Esophagus squamous epithelium (tissue), 5 donors: ENCODE results near the gene CXCL3. TPM values are rescaled to one million over a fixed set of nuclear protein-coding genes. Genes with fewer than 3 reads are reported as not detected.

Experiments used
- DNase-seq: peaks from one replicate; lab custom pipeline; 2025; lab: John Stamatoyannopoulos, UW
- H3K27ac ChIP-seq, 4 donors: fragments of 200-600 bp; sonication (generic); one replicate each; pipeline ENCODE4 v1.5.1; 2016 to 2019; ENCODE audit warnings: mild to moderate bottlenecking in 1 of 4
- H3K27me3 ChIP-seq, 4 donors: fragments of 200-600 bp; sonication (generic); 1 replicate in 3 of 4; 2 replicates in 1 of 4; pipeline versions ENCODE4 v1.5.1 to v1.6.0; 2017 to 2021; ENCODE audit warnings: antibody characterized with exemption in 1 of 4
- H3K36me3 ChIP-seq, 3 donors: fragments of 200-600 bp; sonication (generic); one replicate each; pipeline ENCODE4 v1.5.1; 2016 to 2019
- H3K4me1 ChIP-seq, 3 donors: fragments of 200-600 bp; sonication (generic); one replicate each; pipeline ENCODE4 v1.5.1; 2017 to 2019
- H3K4me3 ChIP-seq, 4 donors: fragments of 200-600 bp; sonication (generic); 1 replicate in 3 of 4; 2 replicates in 1 of 4; pipeline ENCODE4 v1.5.1; 2016 to 2019; ENCODE audit warnings: mild to moderate bottlenecking in 2 of 4, moderate library complexity in 1 of 4
- H3K9me3 ChIP-seq, 3 donors: fragments of 200-600 bp; sonication (generic); one replicate each; pipeline ENCODE4 v1.5.1; 2016 to 2019
- CTCF ChIP-seq, 6 experiments: fragments of 450-650 bp in 4 of 6; fragments of 200-600 bp in 2 of 6; sonication (generic) in 2 of 6; IDR thresholded peaks; one replicate each; pipeline ENCODE4 v1.5.1; 2016 to 2019; ENCODE audit warnings: antibody characterized with exemption in 6 of 6, mild to moderate bottlenecking in 4 of 6, moderate library complexity in 4 of 6
- POLR2A ChIP-seq, 4 donors: fragments of 450-650 bp; IDR thresholded peaks; one replicate each; pipeline ENCODE4 v1.6.1; 2017; ENCODE audit warnings: antibody characterized with exemption in 4 of 4, mild to moderate bottlenecking in 4 of 4, moderate library complexity in 3 of 4
- WGBS, 2 donors: methylation state at CpG; one replicate each; pipeline ENCODE4 v1.1.5; 2018; 5-methylcytosine and 5-hydroxymethylcytosine counted together
- intact Hi-C: fragments of 100-400 bp; cut with DNase I; formaldehyde crosslinking; loops from one replicate; pipeline ENCODE4 v1.15.0; 2022
- total RNA-seq, 4 donors: library from RNA; depleted of rRNA; stranded (reverse); fragments of >200 nt; gene quantifications; one replicate each; pipeline ENCODE4 v1.1.0, GENCODE V29; 2016
- donor health status: DM: yes; HTN: yes; CAD: no.

Gene CXCL3
- total RNA-seq, 4 donors from 2014 or later, result 3.2 TPM; not detected in 3

GRCh38 chr4:74045772-74046171, 7.3 kb upstream of the CXCL3 start:
- intact Hi-C loops, result no loop called here
- H3K36me3 ChIP-seq, result no peaks in the 10 kb centered on the region
- no peak overlapping the region for H3K4me3 ChIP-seq
- TF ChIP-seq POLR2A (IDR thresholded peaks at IDR 0.05), result no peak
- TF ChIP-seq CTCF (IDR thresholded peaks at IDR 0.05), result no peak
- no peaks in the 10 kb centered on the region for H3K4me1 ChIP-seq
- no peaks in the 10 kb centered on the region for H3K27me3 ChIP-seq
- peaks cover 0 to 8% (median 0%) of the 10 kb centered on the region in 3 donors for H3K9me3 ChIP-seq
- H3K27ac ChIP-seq, result no peak overlapping the region
- no peak for DNase-seq
- WGBS, 2 donors, result 87 to 89% methylated on average over 2 of the region's 2 CpGs

- Histone ChIP-seq H3K4me3 (no peak overlapping the region), H3K9me3 (peaks cover 0 to 8% (median 0%) of the 10 kb centered on the region in 3 donors), H3K36me3 (no peaks in the 10 kb centered on the region), H3K4me1 (no peaks in the 10 kb centered on the region), H3K27ac (no peak overlapping the region), H3K27me3 (no peaks in the 10 kb centered on the region)
- TF ChIP-seq CTCF (IDR thresholded peaks at IDR 0.05) (no peak), POLR2A (IDR thresholded peaks at IDR 0.05) (no peak)
- WGBS, 2 donors, result 55 to 69% methylated on average over 3 of the region's 3 CpGs
- intact Hi-C loops, result no loop called here
- no peak for DNase-seq
Observed at GRCh38 chr4:74045247-74045646, 6.8 kb upstream of the CXCL3 start.

GRCh38 chr4:74044677-74045076, 6.2 kb upstream of the CXCL3 start:
- no peak overlapping the region for H3K4me3 ChIP-seq
- no peak overlapping the region for H3K27ac ChIP-seq
- DNase-seq, result no peak
- H3K36me3 ChIP-seq, result no peaks in the 10 kb centered on the region
- no peaks in the 10 kb centered on the region for H3K27me3 ChIP-seq
- TF ChIP-seq POLR2A (IDR thresholded peaks at IDR 0.05), result no peak
- TF ChIP-seq CTCF (IDR thresholded peaks at IDR 0.05), result no peak
- H3K9me3 ChIP-seq, result peaks cover 0 to 8% (median 0%) of the 10 kb centered on the region in 3 donors
- peaks cover 0 to 1% (median 0%) of the 10 kb centered on the region in 3 donors for H3K4me1 ChIP-seq
- intact Hi-C loops, result no loop called here
- 73 to 83% methylated on average over 3 of the region's 3 CpGs for WGBS, 2 donors

GRCh38 chr4:74042681-74043080, 4.2 kb upstream of the CXCL3 start:
- H3K4me1 ChIP-seq, result peaks cover 0 to 21% (median 4%) of the 10 kb centered on the region in 3 donors
- DNase-seq, result no peak
- intact Hi-C loops, result no loop called here
- TF ChIP-seq CTCF (IDR thresholded peaks at IDR 0.05) (no peak), POLR2A (IDR thresholded peaks at IDR 0.05) (no peak)
- peaks cover 0 to 8% (median 0%) of the 10 kb centered on the region in 3 donors for H3K9me3 ChIP-seq
- WGBS, 2 donors, result 66 to 92% methylated on average over 2 of the region's 2 CpGs
- H3K27me3 ChIP-seq, result peaks cover 0 to 11% (median 0%) of the 10 kb centered on the region in 4 donors
- no peaks in the 10 kb centered on the region for H3K36me3 ChIP-seq
- no peak overlapping the region for H3K27ac ChIP-seq
- no peak overlapping the region for H3K4me3 ChIP-seq

GRCh38 chr4:74041418-74041817, 2.9 kb upstream of the CXCL3 start:
- Histone ChIP-seq H3K4me1 (peaks cover 0 to 24% (median 4%) of the 10 kb centered on the region in 3 donors), H3K9me3 (no peaks in the 10 kb centered on the region), H3K27ac (no peak overlapping the region), H3K36me3 (no peaks in the 10 kb centered on the region), H3K4me3 (no peak overlapping the region), H3K27me3 (peaks cover 0 to 11% (median 0%) of the 10 kb centered on the region in 4 donors)
- no peak for DNase-seq
- intact Hi-C loops, result no loop called here
- no peak for TF ChIP-seq POLR2A (IDR thresholded peaks at IDR 0.05)
- TF ChIP-seq CTCF (IDR thresholded peaks at IDR 0.05), result no peak
- 13 to 47% methylated on average over 1 of the region's 1 CpG for WGBS, 2 donors
